Thyroid gland (tissue), 4 donors: ENCODE results near the gene SELENOP. TPM values are rescaled to one million over a fixed set of nuclear protein-coding genes. Genes with fewer than 3 reads are reported as not detected.
A peak's percentile ranks its signal among the peaks of the same experiment; 100 is the strongest.
"Not testable (repeated sequence)": the region's sequence is repeated elsewhere in the genome, so short reads cannot be mapped to it uniquely, and the experiment has no call there.

Experiments
- DNase-seq, 2 donors: peaks; one replicate each; pipeline ENCODE4 v3.0.0-alpha.2; 2019
- H3K27ac ChIP-seq, 3 donors: fragments of 200-600 bp; sonication (generic); 1 replicate in 2 of 3; 2 replicates in 1 of 3; pipeline ENCODE4 v1.5.1; 2016 to 2019; ENCODE audit warnings: mild to moderate bottlenecking in 1 of 3, moderate library complexity in 1 of 3
- H3K27me3 ChIP-seq: fragments of 200-600 bp; sonication (generic); one replicate; pipeline ENCODE4 v1.5.1; 2019
- H3K36me3 ChIP-seq, 2 donors: fragments of 200-600 bp; sonication (generic); one replicate each; pipeline ENCODE4 v1.5.1; 2016 to 2019
- H3K4me1 ChIP-seq, 2 donors: fragments of 200-600 bp; sonication (generic); one replicate each; pipeline ENCODE4 v1.5.1; 2017 to 2019
- H3K4me3 ChIP-seq, 3 donors: fragments of 200-600 bp; sonication (generic); replicated peaks in 1 of 3; 1 replicate in 2 of 3; 2 replicates in 1 of 3; pipeline ENCODE4 v1.5.1; 2016; ENCODE audit warnings: mild to moderate bottlenecking in 1 of 3
- H3K9me3 ChIP-seq: fragments of 200-600 bp; sonication (generic); one replicate; pipeline ENCODE4 v1.5.1; 2017
- POLR2A ChIP-seq, 2 donors: fragments of 450-650 bp; IDR thresholded peaks; one replicate each; pipeline ENCODE4 v1.6.1; 2017; ENCODE audit warnings: antibody characterized with exemption in 2 of 2, mild to moderate bottlenecking in 2 of 2, moderate library complexity in 1 of 2
- WGBS, 2 donors: methylation state at CpG; one replicate each; pipeline ENCODE4 v1.1.5; 2017; 5-methylcytosine and 5-hydroxymethylcytosine counted together
- intact Hi-C: fragments of 100-400 bp; cut with DNase I; formaldehyde crosslinking; loops from one replicate; pipeline ENCODE4 v1.15.1; 2023
- total RNA-seq, 4 donors: library from RNA; depleted of rRNA; stranded (reverse); fragments of >200 nt; gene quantifications; one replicate each; pipeline ENCODE4 v1.2.3, GENCODE V29; 2016
- TF ChIP-seq, protein P1 (sequence below), 6 experiments: fragments of 200-600 bp in 3 of 6; fragments of 450-650 bp in 3 of 6; sonication (generic) in 3 of 6; IDR thresholded peaks; one replicate each; pipeline ENCODE4 v1.5.1; 2016 to 2019; ENCODE audit warnings: antibody characterized with exemption in 6 of 6, mild to moderate bottlenecking in 2 of 6, inconsistent platforms in 1 of 6, moderate library complexity in 1 of 6

SELENOP gene
- total RNA-seq, 4 donors from 2014 or later: 162 to 637 (median 392) TPM

DNA sequence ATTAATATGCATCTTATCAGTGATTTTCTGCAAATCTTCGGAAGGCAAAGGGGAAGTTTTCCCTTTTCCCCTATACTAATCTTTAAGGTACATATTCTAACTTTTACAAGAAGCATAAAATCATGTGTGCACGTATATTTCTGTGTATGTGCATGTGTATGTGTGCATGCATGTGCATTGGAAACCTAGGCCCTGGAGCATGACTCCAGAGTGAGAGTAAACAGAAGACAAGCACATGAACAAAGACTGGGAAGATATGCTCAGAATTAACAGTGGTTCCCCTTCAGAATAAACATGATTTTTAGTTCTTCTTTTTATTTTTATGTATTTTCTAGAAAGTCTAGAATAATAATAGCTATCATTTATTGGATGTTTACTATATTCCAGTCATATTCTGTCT, 10.9 kb upstream of the SELENOP start:
- no peak overlapping the region for H3K4me3 ChIP-seq
- no peaks in the 10 kb centered on the region for H3K27me3 ChIP-seq
- no peaks in the 10 kb centered on the region for H3K36me3 ChIP-seq
- intact Hi-C loops: no loop called here
- H3K4me1 ChIP-seq: no peaks in the 10 kb centered on the region
- TF ChIP-seq, protein P1, sequence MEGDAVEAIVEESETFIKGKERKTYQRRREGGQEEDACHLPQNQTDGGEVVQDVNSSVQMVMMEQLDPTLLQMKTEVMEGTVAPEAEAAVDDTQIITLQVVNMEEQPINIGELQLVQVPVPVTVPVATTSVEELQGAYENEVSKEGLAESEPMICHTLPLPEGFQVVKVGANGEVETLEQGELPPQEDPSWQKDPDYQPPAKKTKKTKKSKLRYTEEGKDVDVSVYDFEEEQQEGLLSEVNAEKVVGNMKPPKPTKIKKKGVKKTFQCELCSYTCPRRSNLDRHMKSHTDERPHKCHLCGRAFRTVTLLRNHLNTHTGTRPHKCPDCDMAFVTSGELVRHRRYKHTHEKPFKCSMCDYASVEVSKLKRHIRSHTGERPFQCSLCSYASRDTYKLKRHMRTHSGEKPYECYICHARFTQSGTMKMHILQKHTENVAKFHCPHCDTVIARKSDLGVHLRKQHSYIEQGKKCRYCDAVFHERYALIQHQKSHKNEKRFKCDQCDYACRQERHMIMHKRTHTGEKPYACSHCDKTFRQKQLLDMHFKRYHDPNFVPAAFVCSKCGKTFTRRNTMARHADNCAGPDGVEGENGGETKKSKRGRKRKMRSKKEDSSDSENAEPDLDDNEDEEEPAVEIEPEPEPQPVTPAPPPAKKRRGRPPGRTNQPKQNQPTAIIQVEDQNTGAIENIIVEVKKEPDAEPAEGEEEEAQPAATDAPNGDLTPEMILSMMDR (IDR thresholded peaks at IDR 0.05): no peak
- no peak for TF ChIP-seq POLR2A (IDR thresholded peaks at IDR 0.05)
- H3K27ac ChIP-seq: no peak overlapping the region
- no peak for DNase-seq
- H3K9me3 ChIP-seq: no peaks in the 10 kb centered on the region
- WGBS, 2 donors: 90 to 93% methylated on average over 2 of the region's 2 CpGs

DNA sequence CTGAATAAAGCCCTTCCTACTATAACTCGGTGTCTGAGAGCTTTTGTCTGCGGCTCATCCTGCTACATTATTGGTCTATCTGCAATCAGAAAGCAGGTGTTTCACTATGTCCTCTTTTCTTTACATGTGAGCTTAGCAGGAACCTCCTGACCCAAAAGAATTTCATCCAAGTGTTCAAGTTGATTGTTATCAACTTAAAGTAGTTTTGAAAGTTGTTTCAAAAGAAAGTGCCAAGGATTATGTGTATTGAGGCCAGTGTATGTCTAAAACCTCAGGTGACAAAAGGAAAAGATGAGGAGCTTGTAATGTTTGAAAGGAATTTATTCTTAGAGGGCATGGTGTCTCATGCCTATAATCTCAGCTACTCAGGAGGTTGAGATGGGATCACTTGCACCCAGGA, 8.1 kb upstream of the SELENOP start:
- no peak overlapping the region for H3K4me3 ChIP-seq
- intact Hi-C loops: no loop called here
- DNase-seq: no peak
- H3K4me1 ChIP-seq: no peaks in the 10 kb centered on the region
- no peaks in the 10 kb centered on the region for H3K9me3 ChIP-seq
- 57 to 89% methylated on average over 2 of the region's 2 CpGs for WGBS, 2 donors
- TF ChIP-seq POLR2A (IDR thresholded peaks at IDR 0.05): no peak
- TF ChIP-seq, protein P1 (IDR thresholded peaks at IDR 0.05): no peak
- no peak overlapping the region for H3K27ac ChIP-seq
- no peaks in the 10 kb centered on the region for H3K36me3 ChIP-seq
- H3K27me3 ChIP-seq: no peaks in the 10 kb centered on the region

DNA sequence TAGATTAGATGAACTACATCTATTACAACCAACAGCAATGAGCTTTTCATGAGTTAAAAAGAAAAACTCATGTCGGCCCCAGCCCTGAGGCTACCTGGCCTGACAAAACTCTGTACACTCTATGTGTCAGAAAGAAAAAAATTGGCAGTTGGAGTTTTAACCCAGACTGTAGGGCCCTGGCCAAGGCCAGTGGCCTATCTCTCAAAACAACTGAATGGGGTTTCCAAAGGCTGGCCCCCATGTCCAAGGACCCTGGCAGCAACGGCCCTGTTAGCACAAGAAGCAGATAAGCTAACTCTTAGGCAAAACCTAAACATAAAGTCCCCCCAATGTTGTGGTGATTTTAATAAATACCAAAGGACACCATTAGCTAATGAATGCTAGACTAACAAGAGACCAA, 4.9 kb upstream of the SELENOP start:
- H3K27me3 ChIP-seq, H3K36me3 ChIP-seq, H3K9me3 ChIP-seq, DNase-seq, H3K27ac ChIP-seq, intact Hi-C loops, H3K4me3 ChIP-seq, H3K4me1 ChIP-seq: not testable (repeated sequence)
- WGBS, 2 donors: 94 to 97% methylated on average over 2 of the region's 2 CpGs

DNA sequence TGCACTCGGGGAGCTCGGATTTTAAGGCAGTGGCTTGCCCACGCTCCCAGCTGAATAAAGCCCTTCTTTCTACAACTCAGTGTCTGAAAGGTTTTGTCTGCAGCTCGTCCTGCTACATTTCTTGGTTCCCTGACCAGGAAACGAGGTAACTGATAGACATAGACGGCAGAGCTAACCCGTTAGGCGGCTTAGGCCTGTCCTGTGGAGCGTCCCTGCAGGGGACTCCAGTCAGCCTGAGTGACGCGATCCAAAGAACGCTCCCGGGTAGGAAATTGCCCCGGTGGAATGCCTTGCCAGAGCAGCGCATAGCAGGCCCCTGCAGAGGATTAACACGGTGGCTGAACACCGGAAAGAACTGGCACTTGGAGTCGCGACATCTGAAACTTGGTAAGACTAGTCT, 1.8 kb upstream of the SELENOP start:
- H3K27me3 ChIP-seq: no peaks in the 10 kb centered on the region
- TF ChIP-seq POLR2A (IDR thresholded peaks at IDR 0.05): no peak
- TF ChIP-seq, protein P1 (IDR thresholded peaks at IDR 0.05): no peak
- intact Hi-C loops: no loop called here
- H3K9me3 ChIP-seq: no peaks in the 10 kb centered on the region
- H3K36me3 ChIP-seq: no peaks in the 10 kb centered on the region
- peak; percentile 5 to 6 for DNase-seq
- no peak overlapping the region for H3K4me3 ChIP-seq
- H3K4me1 ChIP-seq: peaks cover 2 to 17% of the 10 kb centered on the region in 2 donors
- WGBS, 2 donors: 77 to 92% methylated on average over 13 to 19 of the region's 19 CpGs
- no peak overlapping the region for H3K27ac ChIP-seq

DNA sequence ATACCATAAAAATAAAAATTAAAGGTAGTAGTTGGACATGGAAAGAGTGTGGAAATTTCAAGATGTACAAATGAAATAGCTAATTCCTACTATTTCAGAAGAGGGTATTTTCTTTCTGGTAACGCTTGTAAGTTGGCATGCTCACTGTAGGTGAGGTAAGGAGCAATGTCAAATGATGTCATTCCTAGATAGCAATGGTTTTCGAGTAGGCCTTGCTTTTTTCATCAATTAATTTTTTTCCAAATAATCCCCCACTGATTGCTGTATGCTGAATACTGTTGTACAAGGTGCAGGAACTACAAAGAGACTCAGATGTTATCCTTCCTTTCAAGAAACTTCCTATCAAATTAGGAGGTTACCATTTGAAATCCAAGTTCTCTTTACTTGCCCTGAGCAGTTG, 928 bp upstream of the SELENOP start:
- 82 to 89% methylated on average over 2 of the region's 2 CpGs for WGBS, 2 donors
- no peak for TF ChIP-seq POLR2A (IDR thresholded peaks at IDR 0.05)
- TF ChIP-seq, protein P1 (IDR thresholded peaks at IDR 0.05): no peak
- intact Hi-C loops: no loop called here

More for the DNA sequence above, 928 bp upstream of the SELENOP start:
- Histone ChIP-seq H3K27me3 (no peaks in the 10 kb centered on the region), H3K9me3 (no peaks in the 10 kb centered on the region), H3K27ac (peak overlapping the region; percentile 81 to 86 (median 81)), H3K4me3 (no peak overlapping the region), H3K4me1 (peaks cover 10 to 23% of the 10 kb centered on the region in 2 donors), H3K36me3 (no peaks in the 10 kb centered on the region)
- no peak for DNase-seq
